Neural progenitor cell (in vitro differentiated cells): Measurements from ENCODE around the gene SPATC1L. TPM values are rescaled to one million over a fixed set of nuclear protein-coding genes. Genes with fewer than 3 reads are reported as not detected.
A peak's percentile ranks its signal among the peaks of the same experiment; 100 is the strongest.

Experiments
- DNase-seq: peaks from one replicate; pipeline ENCODE4 v3.0.0-alpha.2; 2016; ENCODE audit warnings: low spot score
- H2AFZ ChIP-seq: fragments of 200-600 bp; sonication (generic); replicated peaks from 2 replicates; pipeline ENCODE4 v1.6.1; 2016; ENCODE audit warnings: antibody characterized with exemption
- H3F3A ChIP-seq: fragments of 200-600 bp; sonication (generic); 2 replicates; pipeline ENCODE4 v1.6.1; 2016; ENCODE audit warnings: antibody characterized with exemption, low read depth
- H3K27ac ChIP-seq: fragments of 200-600 bp; sonication (generic); 2 replicates; pipeline ENCODE4 v1.5.1; 2016; ENCODE audit warnings: mild to moderate bottlenecking
- H3K27me3 ChIP-seq: fragments of 200-600 bp; sonication (generic); 2 replicates; pipeline ENCODE4 v1.6.1; 2016; ENCODE audit warnings: mild to moderate bottlenecking, moderate library complexity
- H3K36me3 ChIP-seq: fragments of 200-600 bp; sonication (generic); 2 replicates; pipeline ENCODE4 v1.5.1; 2016
- H3K4me1 ChIP-seq: fragments of 200-600 bp; sonication (generic); 2 replicates; pipeline ENCODE4 v1.6.1; 2016; ENCODE audit warnings: mixed run types
- H3K4me2 ChIP-seq: fragments of 200-600 bp; sonication (generic); 2 replicates; pipeline ENCODE4 v1.6.1; 2016
- H3K4me3 ChIP-seq: fragments of 200-600 bp; sonication (generic); 2 replicates; pipeline ENCODE4 v1.5.1; 2016
- H3K79me2 ChIP-seq: fragments of 200-600 bp; sonication (generic); 2 replicates; pipeline ENCODE4 v1.6.1; 2016; ENCODE audit warnings: low read depth
- H3K9ac ChIP-seq: fragments of 200-600 bp; sonication (generic); 2 replicates; pipeline ENCODE4 v1.6.1; 2016
- H3K9me3 ChIP-seq: fragments of 200-600 bp; sonication (generic); 2 replicates; pipeline ENCODE4 v1.5.1; 2016; ENCODE audit warnings: low read depth
- H4K20me1 ChIP-seq: fragments of 200-600 bp; sonication (generic); 2 replicates; pipeline ENCODE4 v1.6.1; 2016; ENCODE audit warnings: low read depth
- H3K27ac Mint-ChIP-seq: 3 replicates; pipeline ENCODE4 v1.8.0; 2021; ENCODE audit warnings: mixed read lengths
- H3K27me3 Mint-ChIP-seq: 2 replicates; pipeline ENCODE4 v1.8.0; 2022; ENCODE audit warnings: low read depth, mild to moderate bottlenecking, inconsistent platforms, moderate library complexity, mixed read lengths; ENCODE audit not compliant: insufficient read depth
- H3K36me3 Mint-ChIP-seq: 3 replicates; pipeline ENCODE4 v1.8.0; 2021; ENCODE audit warnings: mixed read lengths
- H3K4me1 Mint-ChIP-seq: 3 replicates; pipeline ENCODE4 v1.8.0; 2021; ENCODE audit warnings: mixed read lengths
- H3K4me3 Mint-ChIP-seq: 3 replicates; pipeline ENCODE4 v1.8.0; 2021; ENCODE audit warnings: mild to moderate bottlenecking, moderate library complexity, mixed read lengths
- H3K9me3 Mint-ChIP-seq: 3 replicates; pipeline ENCODE4 v1.8.0; 2020; ENCODE audit warnings: mixed read lengths
- EZH2 ChIP-seq: fragments of 200-600 bp; sonication (generic); IDR thresholded peaks from 2 replicates; pipeline ENCODE4 v1.6.1; 2017; ENCODE audit warnings: antibody characterized with exemption, mild to moderate bottlenecking, moderate library complexity
- EZH2phosphoT487 ChIP-seq: fragments of 200-600 bp; sonication (generic); IDR thresholded peaks from 2 replicates; pipeline ENCODE4 v1.6.1; 2017; ENCODE audit warnings: antibody characterized with exemption
- total RNA-seq: library from RNA; depleted of rRNA; stranded (reverse); fragments of >200 nt; gene quantifications from 2 replicates; pipeline ENCODE4 v1.2.3, GENCODE V29; 2015; ENCODE audit warnings: low replicate concordance
- TF ChIP-seq, protein P1 (sequence below): fragments of 200-600 bp; sonication (generic); IDR thresholded peaks from 2 replicates; pipeline ENCODE4 v1.5.1; 2017; ENCODE audit warnings: antibody characterized with exemption, mild to moderate bottlenecking

The SPATC1L gene
- total RNA-seq, 1 donor from 2014 or later: 5.1 TPM

DNA sequence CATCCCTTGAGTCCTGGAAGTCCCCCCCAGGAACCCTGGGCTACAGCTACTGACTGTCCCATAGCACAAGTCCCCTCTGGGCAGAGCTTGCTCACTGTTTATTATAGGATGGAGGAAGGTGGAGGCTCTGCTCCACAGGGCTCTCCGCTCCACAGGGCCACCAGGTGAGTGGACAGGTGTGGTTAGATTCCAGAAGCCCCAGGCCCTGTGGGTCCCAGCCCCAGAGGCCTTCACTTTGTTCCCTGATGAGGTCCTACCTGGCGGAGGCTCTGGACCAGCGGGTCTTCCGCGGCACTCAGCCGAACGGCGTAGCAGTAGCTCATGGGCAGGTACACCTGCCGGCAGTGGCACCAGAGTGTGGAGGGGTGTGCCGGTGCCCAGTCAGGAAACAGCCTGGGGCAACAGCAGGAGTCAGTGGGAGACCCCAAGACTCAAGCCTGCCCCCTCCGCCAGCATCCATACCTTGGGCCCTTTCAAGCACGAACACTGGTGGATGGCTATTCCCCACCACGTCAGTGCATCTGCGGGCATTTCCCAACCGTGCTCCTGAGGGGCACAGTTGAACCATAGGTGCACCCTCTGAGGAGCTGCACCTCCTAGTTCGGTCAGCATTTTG, 32.0 kb upstream of the SPATC1L start:
- Histone ChIP-seq H3K4me1 (no peaks in the 10 kb centered on the region), H3K27ac (no peak overlapping the region), H2AFZ (no peak overlapping the region), H4K20me1 (no peaks in the 10 kb centered on the region), H3K9ac (no peak overlapping the region), H3K27me3 (no peaks in the 10 kb centered on the region), H3K9me3 (no peaks in the 10 kb centered on the region), H3K4me2 (no peak overlapping the region), H3F3A (no peaks in the 10 kb centered on the region), H3K79me2 (peaks cover 2% of the 10 kb centered on the region), H3K4me3 (no peak overlapping the region), H3K36me3 (no peaks in the 10 kb centered on the region)
- Mint-ChIP-seq H3K4me1 (peaks cover 2% of the 10 kb centered on the region), H3K4me3 (no peak overlapping the region), H3K27ac (peak overlapping the region; percentile 88), H3K36me3 (peaks cover 15% of the 10 kb centered on the region), H3K9me3 (no peaks in the 10 kb centered on the region), H3K27me3 (peaks cover 10% of the 10 kb centered on the region)
- DNase-seq: no peak
- TF ChIP-seq EZH2 (no peak), EZH2phosphoT487 (no peak)
- TF ChIP-seq, protein P1, sequence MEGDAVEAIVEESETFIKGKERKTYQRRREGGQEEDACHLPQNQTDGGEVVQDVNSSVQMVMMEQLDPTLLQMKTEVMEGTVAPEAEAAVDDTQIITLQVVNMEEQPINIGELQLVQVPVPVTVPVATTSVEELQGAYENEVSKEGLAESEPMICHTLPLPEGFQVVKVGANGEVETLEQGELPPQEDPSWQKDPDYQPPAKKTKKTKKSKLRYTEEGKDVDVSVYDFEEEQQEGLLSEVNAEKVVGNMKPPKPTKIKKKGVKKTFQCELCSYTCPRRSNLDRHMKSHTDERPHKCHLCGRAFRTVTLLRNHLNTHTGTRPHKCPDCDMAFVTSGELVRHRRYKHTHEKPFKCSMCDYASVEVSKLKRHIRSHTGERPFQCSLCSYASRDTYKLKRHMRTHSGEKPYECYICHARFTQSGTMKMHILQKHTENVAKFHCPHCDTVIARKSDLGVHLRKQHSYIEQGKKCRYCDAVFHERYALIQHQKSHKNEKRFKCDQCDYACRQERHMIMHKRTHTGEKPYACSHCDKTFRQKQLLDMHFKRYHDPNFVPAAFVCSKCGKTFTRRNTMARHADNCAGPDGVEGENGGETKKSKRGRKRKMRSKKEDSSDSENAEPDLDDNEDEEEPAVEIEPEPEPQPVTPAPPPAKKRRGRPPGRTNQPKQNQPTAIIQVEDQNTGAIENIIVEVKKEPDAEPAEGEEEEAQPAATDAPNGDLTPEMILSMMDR: no peak

DNA sequence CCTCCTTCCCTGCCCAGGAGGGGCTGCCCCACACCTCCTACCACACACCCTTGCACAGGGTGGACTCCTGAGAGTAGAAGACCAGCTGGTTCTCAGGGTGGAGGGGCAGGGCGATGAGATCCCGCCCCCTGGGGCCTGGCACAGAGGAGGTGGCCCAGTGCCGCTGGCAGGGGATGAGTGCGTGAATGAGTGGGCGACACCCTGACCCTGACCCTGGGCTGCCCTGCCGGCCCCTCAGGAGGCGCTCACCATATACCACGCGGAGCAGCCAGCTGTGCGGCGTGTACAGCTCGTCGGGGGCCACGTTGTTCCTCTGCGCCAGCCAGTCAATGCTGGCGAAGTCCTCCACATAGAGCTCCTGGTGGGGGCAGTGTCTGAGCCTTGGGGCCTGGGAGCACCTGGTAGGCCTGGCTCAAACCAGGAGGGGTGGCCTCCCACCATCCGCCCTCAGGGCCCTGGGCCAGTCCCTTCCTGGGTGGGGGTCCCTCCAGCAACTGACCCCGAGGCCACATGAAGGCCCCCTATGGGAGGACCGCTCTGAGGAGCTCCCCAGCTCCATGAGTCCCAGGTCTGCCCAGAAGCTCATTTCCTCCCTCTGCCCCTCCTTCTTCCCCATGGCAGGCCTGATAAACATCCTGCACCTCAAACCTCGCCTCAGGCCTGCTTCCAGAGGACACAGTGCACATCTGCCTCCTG, 31.3 kb upstream of the SPATC1L start:
- Histone ChIP-seq H3F3A (no peaks in the 10 kb centered on the region), H3K79me2 (no peaks in the 10 kb centered on the region), H3K9ac (no peak overlapping the region), H2AFZ (no peak overlapping the region), H3K4me1 (no peaks in the 10 kb centered on the region), H3K27ac (no peak overlapping the region), H3K27me3 (no peaks in the 10 kb centered on the region), H3K9me3 (no peaks in the 10 kb centered on the region), H4K20me1 (no peaks in the 10 kb centered on the region), H3K4me3 (no peak overlapping the region), H3K36me3 (no peaks in the 10 kb centered on the region), H3K4me2 (no peak overlapping the region)
- Mint-ChIP-seq H3K4me1 (peaks cover 2% of the 10 kb centered on the region), H3K9me3 (no peaks in the 10 kb centered on the region), H3K27ac (peak overlapping the region; percentile 88), H3K36me3 (peaks cover 15% of the 10 kb centered on the region), H3K4me3 (no peak overlapping the region), H3K27me3 (peaks cover 10% of the 10 kb centered on the region)
- no peak for DNase-seq
- TF ChIP-seq, protein P1: no peak
- TF ChIP-seq EZH2: no peak
- no peak for TF ChIP-seq EZH2phosphoT487

DNA sequence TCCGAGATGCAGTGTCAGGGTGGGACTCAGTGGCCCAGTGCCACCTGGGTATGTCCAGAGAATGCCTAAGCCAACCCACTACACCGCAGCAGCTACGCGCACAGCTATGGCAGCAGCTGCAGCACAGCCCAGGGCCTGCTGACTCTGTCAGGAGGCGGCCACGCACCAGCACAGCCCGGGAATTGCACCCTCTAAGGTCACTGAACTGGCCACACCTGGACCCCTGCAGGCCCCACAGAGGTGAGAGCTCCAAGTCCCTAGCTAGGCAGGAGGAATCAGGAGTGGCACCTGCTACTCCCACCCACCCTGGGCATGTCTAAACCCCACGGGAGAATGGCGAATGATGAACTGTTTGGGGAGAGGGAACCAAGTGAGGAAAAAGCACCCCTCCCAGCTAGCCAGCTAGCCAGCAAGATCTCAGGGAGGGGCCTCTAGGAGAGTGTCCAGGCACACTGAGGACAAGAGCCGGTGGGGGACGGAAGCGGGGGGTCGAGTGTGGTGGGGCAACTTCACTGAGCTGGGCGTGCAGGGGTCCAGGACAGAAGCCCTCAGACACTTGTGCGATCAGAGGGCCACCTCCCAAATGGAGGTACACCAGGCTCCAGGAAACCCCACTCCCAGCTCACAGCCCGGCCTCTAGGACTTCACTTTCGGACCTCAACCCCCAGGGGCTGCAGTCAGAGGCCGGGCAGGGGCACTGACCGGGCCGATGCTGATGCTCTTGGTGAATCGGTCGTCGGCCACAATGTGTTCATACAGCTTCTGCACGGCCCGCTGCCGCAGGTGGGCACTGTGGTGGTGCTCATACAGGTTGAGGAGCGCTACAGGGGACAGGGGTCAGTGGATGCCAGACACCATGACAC, 30.4 kb upstream of the SPATC1L start:
- no peak overlapping the region for H3K4me3 ChIP-seq
- no peaks in the 10 kb centered on the region for H3K9me3 ChIP-seq
- no peaks in the 10 kb centered on the region for H3K79me2 ChIP-seq
- no peaks in the 10 kb centered on the region for H3K27me3 ChIP-seq
- Mint-ChIP-seq H3K27me3 (peaks cover 12% of the 10 kb centered on the region), H3K9me3 (no peaks in the 10 kb centered on the region), H3K36me3 (peaks cover 12% of the 10 kb centered on the region), H3K4me3 (no peak overlapping the region), H3K27ac (no peak overlapping the region), H3K4me1 (peaks cover 2% of the 10 kb centered on the region)
- no peak overlapping the region for H3K27ac ChIP-seq
- no peak for DNase-seq
- TF ChIP-seq EZH2 (no peak), EZH2phosphoT487 (no peak)
- TF ChIP-seq, protein P1: no peak
- no peaks in the 10 kb centered on the region for H3K4me1 ChIP-seq
- no peak overlapping the region for H2AFZ ChIP-seq
- H3K4me2 ChIP-seq: no peak overlapping the region
- H4K20me1 ChIP-seq: no peaks in the 10 kb centered on the region
- H3F3A ChIP-seq: no peaks in the 10 kb centered on the region
- no peak overlapping the region for H3K9ac ChIP-seq
- no peaks in the 10 kb centered on the region for H3K36me3 ChIP-seq
